Activated naive CD4-positive, alpha-beta T cell treated with anti-CD3 and anti-CD28 coated beads, Interleukin-2, amount 50 U/mL, for 24 hours (primary cell): ENCODE results near the gene EIF3L.
"Not testable (repeated sequence)": the region's sequence is repeated elsewhere in the genome, so short reads cannot be mapped to it uniquely, and the experiment has no call there.

Experiments
- H3K27ac Mint-ChIP-seq: one replicate; pipeline ENCODE4 v1.8.0; 2021; ENCODE audit warnings: mild to moderate bottlenecking, mixed read lengths
- H3K27me3 Mint-ChIP-seq: one replicate; pipeline ENCODE4 v1.8.0; 2021; ENCODE audit warnings: mixed read lengths
- H3K36me3 Mint-ChIP-seq: one replicate; pipeline ENCODE4 v1.8.0; 2021; ENCODE audit warnings: mixed read lengths
- H3K4me1 Mint-ChIP-seq: one replicate; pipeline ENCODE4 v1.8.0; 2021; ENCODE audit warnings: mixed read lengths
- H3K4me3 Mint-ChIP-seq: one replicate; pipeline ENCODE4 v1.8.0; 2021; ENCODE audit warnings: mild to moderate bottlenecking, mixed read lengths
- H3K9me3 Mint-ChIP-seq: one replicate; pipeline ENCODE4 v1.8.0; 2021; ENCODE audit warnings: mixed read lengths

Gene EIF3L

DNA sequence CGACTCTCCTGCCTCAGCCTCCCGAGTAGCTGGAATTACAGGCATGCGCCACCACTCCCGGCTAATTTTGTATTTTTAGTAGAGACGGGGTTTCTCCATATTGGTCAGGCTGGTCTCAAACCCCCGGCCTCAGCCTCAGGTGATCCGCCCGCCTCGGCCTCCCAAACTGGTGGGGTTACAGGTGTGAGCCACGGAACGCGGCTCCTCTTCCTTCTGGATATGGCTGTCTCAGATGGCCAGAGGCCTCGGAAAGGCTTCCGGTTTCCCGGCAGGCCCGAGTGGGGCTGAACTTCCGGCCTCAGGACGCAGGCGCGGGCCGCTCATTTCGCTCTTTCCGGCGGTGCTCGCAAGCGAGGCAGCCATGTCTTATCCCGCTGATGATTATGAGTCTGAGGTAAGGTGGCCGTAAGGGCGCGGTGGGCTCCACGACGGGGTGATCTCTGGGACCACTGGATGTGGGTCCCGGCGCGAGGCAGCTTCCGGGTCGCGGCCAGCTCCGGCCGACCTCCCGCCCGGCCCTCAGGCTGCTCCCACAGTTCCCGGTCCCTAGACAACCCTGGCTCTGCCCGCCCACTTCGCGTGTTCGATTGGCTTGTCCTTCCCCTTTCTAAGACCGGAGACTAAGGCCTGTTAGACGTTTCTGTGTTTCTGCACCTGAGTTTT, at the start of gene EIF3L:
EIF3L (plus strand) TSS at position 331 of the 663 bp plus-strand sequence; CDS start at position 362, 31 bp downstream.
- Mint-ChIP-seq H3K4me3 (peak within 1 kb of the TSS; percentile 99), H3K4me1 (peaks cover 56% of the 10 kb centered on the region), H3K36me3 (peaks cover 22% of the 10 kb centered on the region), H3K27me3 (no peaks in the 10 kb centered on the region), H3K27ac (peak within 1 kb of the TSS; percentile 99), H3K9me3 (no peaks in the 10 kb centered on the region)

DNA sequence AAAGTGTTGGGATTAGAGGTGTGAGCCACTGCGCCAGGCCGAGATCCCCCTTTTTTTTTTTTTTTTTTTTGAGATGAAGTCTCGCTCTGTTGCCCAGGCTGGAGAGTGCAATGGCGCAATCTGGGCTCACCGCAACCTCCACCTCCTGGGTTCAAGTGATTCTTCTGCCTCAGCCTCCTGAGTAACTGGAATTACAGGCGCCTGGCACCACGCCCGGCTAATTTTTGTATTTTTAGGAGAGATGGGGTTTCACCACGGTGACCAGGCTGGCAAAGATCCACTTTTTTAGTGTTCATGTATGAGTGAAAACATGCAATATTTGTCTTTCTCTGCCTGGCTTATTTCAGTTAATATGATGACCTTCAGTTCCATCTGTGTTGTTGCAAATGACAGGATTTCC, 49.2 kb upstream of the EIF3L start:
- not testable (repeated sequence) for H3K27me3 Mint-ChIP-seq, H3K4me1 Mint-ChIP-seq, H3K4me3 Mint-ChIP-seq, H3K9me3 Mint-ChIP-seq, H3K27ac Mint-ChIP-seq, H3K36me3 Mint-ChIP-seq

DNA sequence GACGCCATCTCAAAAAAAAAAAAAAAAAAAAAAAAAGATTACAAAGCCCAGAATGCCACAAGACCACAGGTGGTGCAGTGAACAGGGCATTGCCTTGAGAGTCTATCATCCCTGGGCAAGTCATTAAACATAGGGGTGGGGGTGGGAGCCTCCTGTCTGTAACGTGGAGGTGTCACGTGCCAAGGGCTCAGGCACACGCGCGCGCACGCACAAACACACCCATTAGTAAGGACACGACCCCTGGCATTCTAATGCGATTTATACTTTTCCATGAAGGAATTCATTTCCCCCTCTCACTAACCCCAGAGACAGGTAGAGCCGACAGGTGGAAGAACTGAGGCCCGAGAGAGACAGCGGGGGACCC, 47.3 kb upstream of the EIF3L start:
- peak overlapping the region; percentile 82 for H3K4me3 Mint-ChIP-seq
- no peaks in the 10 kb centered on the region for H3K9me3 Mint-ChIP-seq
- peaks cover 19% of the 10 kb centered on the region for H3K4me1 Mint-ChIP-seq
- H3K27me3 Mint-ChIP-seq, result peaks cover 15% of the 10 kb centered on the region
- H3K27ac Mint-ChIP-seq, result no peak overlapping the region
- H3K36me3 Mint-ChIP-seq, result no peaks in the 10 kb centered on the region

DNA sequence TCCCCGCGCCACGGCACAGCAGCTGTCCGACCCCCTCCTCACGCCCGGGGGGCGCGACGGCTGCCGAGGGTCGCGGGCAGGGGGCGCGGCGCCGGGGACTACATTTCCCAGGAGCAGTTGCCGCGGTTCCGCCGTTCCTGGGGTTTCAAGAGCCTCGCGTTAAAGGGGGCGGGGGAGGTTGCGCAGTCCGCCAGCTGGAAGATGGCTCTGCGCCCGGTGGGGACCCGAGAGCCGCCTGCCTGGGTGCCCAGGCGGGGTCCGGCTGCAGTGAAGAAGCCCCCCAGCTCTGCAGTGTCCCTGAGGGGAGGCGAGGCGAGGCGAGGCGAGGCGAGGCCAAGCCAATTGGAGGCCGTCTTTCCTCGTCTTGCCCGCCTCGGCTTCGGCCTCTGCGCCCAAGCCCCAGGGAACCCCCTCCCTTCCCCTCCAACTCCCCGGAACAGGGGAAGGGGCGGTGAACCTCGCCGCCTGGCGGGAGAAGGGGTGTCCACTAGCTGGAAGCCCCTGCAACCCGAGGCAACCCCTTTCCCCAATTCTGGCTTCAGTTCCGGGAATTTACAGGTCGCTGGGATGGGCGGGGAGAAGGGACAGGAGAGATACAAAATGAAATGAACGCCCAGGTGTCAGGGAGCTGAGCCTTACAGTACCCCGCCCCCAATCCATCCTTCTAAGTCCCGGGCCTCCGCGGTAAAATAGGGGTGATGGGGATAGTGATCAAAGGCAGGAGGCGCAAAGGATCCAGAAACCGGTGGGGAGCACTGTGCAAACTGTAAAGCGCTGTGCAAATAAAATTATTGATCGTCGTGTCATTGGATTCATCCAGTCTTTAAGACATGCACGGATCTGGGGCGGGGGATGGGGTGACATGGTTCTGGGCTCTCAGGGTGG, 46.7 kb upstream of the EIF3L start:
- Mint-ChIP-seq H3K9me3 (no peaks in the 10 kb centered on the region), H3K4me3 (peak overlapping the region; percentile 82), H3K36me3 (no peaks in the 10 kb centered on the region), H3K27ac (no peak overlapping the region), H3K4me1 (peaks cover 25% of the 10 kb centered on the region), H3K27me3 (peaks cover 15% of the 10 kb centered on the region)

DNA sequence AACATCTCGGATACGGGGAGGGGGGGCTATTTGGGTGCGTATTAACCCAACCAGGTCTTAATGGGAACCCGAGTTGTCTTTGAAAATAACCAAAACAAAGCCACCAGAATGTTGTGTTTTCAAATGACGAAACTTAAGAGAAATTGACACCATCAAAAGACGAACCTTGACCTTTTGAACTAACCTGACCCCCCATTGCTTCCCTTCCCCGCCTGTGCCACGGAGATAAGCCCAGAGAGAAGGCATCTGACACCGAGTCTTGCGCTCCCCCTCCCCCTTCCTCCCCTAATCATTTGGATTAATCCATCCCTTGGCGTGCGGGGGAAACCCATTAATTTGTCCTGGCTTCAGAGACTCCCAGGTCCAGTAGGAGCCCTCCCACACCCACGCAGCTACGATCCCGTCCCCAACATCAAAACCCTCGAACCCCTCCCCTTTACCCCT, 46.0 kb upstream of the EIF3L start:
- Mint-ChIP-seq H3K4me1 (peaks cover 28% of the 10 kb centered on the region), H3K9me3 (no peaks in the 10 kb centered on the region), H3K4me3 (peak overlapping the region; percentile 77), H3K36me3 (no peaks in the 10 kb centered on the region), H3K27ac (no peak overlapping the region), H3K27me3 (peaks cover 16% of the 10 kb centered on the region)

DNA sequence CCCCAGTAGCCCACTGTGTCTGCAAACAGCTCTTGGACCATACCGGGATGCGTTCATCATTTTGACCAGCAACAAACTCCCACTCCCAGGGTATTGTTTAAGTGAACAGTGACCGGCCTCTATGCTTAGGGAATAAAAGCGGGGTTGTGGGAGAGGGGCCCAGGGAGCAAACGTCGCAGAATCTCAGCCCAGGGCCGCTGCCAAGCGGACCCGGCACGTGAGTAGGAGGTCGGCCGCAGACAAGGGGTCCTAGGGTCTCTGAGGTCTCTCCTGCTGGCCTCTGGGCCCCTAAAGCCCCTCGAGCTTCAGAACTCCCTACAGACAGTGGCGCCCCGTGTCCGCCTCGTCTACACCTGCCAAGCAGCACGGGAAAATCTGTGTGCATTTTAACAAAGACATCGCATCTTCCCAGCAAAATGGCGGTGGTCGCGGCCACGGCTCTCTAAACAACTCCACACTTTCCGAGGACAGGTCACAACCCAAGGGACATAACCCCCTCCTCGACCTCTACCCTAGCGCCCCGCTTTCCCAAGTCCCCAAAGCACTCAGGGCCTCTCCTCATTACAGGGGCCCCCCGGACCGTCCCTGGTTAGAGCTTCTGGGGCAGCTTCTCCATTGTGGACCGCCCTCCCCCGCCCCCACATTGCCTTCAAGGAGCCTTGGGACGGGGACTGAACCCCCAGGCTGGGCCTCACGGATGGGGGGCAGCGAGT, 45.4 kb upstream of the EIF3L start:
- Mint-ChIP-seq H3K27ac (no peak overlapping the region), H3K4me1 (peaks cover 33% of the 10 kb centered on the region), H3K36me3 (no peaks in the 10 kb centered on the region), H3K9me3 (no peaks in the 10 kb centered on the region), H3K27me3 (peaks cover 17% of the 10 kb centered on the region), H3K4me3 (peak overlapping the region; percentile 73)

DNA sequence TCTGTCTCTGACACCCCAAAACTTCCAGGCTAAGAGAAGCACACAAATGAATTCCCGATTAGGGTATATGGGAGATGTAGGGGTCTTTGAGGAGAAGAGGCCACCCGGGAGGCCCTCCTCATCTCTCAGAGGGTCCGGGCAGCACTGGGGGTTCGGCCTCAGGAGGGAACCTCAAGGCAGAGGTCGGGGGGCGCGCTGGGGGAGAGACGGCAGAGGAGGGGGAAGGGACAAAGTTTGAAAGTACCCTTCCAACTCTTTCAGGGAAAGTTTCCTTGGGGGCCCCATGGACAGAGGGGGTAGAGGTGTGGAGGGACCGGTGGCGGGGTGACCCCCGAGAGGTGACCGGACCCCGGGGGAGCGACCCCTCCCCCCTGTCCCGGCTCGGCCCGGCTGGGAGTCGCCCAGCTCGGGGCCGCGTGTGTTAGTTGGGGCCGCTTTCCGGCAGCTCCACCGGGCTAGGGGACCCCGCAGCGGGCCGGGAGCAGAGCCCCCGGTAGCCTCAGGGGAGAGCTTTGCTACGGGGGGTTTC, 44.8 kb upstream of the EIF3L start:
- Mint-ChIP-seq H3K4me1 (peaks cover 33% of the 10 kb centered on the region), H3K9me3 (no peaks in the 10 kb centered on the region), H3K4me3 (peak overlapping the region; percentile 73), H3K36me3 (no peaks in the 10 kb centered on the region), H3K27me3 (peaks cover 17% of the 10 kb centered on the region), H3K27ac (no peak overlapping the region)

DNA sequence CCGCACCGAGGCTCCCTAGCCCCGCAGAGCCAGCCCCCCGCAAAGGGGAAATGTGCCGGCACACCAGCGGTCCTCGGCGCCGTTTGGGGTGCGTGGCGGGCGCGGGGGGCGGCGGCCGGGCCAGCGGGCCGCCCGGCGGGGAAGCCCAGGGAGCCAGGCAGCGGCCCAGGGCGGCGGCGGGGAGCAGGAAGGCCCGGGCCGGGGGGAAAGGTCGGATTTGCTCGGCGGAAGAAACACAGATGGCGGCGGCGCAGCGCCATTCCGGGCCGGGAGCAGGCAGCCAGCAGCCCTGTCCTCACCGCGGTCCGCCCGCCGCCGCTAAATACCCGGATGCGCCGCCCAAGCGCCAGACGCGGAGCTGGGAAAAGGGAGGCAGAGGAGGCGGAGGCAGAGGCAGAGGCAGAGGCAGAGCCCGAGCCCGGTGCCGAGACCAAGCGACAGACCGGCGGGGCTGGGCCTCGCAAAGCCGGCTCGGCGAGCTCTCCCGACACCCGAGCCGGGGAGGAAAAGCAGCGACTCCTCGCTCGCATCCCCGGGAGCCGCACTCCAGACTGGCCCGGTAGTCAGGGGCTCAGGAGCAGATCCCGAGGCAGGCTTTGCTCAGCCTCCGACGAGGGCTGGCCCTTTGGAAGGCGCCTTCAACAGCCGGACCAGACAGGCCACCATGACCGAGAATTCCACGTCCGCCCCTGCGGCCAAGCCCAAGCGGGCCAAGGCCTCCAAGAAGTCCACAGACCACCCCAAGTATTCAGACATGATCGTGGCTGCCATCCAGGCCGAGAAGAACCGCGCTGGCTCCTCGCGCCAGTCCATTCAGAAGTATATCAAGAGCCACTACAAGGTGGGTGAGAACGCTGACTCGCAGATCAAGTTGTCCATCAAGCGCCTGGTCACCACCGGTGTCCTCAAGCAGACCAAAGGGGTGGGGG, 44.1 kb upstream of the EIF3L start:
- no peaks in the 10 kb centered on the region for H3K36me3 Mint-ChIP-seq
- H3K4me3 Mint-ChIP-seq, result peak overlapping the region; percentile 73
- no peaks in the 10 kb centered on the region for H3K9me3 Mint-ChIP-seq
- H3K27ac Mint-ChIP-seq, result peak overlapping the region; percentile 12
- peaks cover 19% of the 10 kb centered on the region for H3K27me3 Mint-ChIP-seq
- H3K4me1 Mint-ChIP-seq, result peaks cover 33% of the 10 kb centered on the region

DNA sequence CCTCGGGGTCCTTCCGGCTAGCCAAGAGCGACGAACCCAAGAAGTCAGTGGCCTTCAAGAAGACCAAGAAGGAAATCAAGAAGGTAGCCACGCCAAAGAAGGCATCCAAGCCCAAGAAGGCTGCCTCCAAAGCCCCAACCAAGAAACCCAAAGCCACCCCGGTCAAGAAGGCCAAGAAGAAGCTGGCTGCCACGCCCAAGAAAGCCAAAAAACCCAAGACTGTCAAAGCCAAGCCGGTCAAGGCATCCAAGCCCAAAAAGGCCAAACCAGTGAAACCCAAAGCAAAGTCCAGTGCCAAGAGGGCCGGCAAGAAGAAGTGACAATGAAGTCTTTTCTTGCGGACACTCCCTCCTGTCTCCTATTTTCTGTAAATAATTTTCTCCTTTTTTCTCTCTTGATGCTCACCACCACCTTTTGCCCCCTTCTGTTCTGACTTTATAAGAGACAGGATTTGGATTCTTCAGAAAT, 43.4 kb upstream of the EIF3L start:
- Mint-ChIP-seq H3K36me3 (no peaks in the 10 kb centered on the region), H3K27ac (peak overlapping the region; percentile 81), H3K4me1 (peaks cover 33% of the 10 kb centered on the region), H3K27me3 (peaks cover 19% of the 10 kb centered on the region), H3K4me3 (peak overlapping the region; percentile 73), H3K9me3 (no peaks in the 10 kb centered on the region)

DNA sequence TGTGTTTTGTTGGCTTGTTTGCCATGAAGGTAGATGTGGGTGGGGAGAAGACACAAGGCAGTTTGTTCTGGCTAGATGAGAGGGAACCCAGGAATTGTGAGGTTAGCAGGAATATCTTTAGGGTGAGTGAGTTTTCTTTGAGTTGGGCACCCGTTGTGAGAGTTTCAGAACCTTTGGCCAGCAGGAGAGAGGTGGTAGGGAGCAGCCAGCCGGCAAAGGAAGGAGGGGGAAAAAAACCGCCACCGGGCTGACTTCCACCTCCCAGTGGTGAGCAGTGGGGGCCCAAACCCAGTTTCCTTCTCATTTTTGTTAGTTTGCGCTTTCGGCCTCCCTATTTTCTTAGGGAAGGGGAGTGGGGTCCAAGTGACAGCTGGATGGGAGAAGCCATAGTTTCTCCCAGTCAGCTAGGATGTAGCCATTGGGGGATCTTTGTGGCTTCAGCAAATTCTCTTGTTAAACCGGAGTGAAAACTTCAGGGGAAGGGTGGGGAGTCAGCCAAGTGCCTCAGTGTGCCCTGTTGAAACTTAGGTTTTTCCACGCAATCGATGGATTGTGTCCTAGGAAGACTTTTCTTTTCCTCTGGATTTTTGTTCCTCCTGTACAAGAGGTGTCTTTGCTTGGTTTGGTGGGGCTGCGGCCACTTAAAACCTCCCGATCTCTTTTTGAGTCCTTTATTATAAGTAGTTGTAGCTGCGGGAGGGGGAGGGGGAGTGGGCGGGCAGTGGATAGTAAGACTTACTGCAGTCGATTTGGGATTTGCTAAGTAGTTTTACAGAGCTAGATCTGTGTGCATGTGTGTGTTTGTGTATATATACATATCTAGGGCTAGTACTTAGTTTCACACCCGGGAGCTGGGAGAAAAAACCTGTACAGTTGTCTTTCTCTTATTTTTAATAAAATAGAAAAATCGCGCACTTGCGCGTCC, 42.5 kb upstream of the EIF3L start:
- Mint-ChIP-seq H3K4me3 (peak overlapping the region; percentile 73), H3K27me3 (peaks cover 19% of the 10 kb centered on the region), H3K27ac (no peak overlapping the region), H3K9me3 (no peaks in the 10 kb centered on the region), H3K4me1 (peaks cover 33% of the 10 kb centered on the region), H3K36me3 (no peaks in the 10 kb centered on the region)

DNA sequence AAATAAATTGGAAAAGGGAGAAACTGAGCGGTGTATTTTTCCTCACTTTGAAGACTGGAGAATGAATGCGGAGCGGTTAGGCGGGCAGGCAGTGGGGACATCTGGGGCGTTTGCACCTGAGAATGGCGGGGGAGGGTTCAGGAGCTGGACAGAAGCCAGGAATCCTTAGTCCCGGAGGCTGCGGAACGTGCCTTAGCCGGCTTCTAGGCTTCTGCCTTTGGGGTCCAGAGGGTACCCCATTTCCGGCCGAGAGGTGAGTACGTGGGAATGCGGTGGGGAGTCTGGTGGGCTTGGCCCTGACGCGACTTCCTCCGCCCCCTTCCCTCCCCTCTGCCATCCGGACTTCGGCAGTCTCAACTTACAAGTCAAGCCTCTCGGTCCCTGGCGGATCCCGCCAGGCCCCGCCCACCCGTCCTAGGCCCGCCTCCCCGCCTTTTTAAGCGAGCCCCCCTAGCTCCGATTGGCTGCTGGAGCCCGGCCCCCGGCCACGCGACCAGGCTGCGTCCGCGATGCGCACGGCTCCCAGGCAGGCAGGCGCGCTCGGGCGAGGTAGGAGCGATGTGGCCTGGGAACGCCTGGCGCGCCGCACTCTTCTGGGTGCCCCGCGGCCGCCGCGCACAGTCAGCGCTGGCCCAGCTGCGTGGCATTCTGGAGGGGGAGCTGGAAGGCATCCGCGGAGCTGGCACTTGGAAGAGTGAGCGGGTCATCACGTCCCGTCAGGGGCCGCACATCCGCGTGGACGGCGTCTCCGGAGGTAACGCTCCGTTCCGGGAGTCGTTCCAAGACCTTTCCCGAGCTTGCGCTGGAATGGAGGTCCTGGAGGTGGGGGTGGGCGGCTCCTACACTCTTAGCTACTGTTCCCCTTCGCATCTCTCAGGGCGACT, 41.6 kb upstream of the EIF3L start, which contains the start of gene GCAT:
GCAT (plus strand) TSS at position 525 of the 884 bp plus-strand sequence; CDS start at position 559, 34 bp downstream.
- H3K27ac Mint-ChIP-seq, result no peak within 1 kb of the TSS

DNA sequence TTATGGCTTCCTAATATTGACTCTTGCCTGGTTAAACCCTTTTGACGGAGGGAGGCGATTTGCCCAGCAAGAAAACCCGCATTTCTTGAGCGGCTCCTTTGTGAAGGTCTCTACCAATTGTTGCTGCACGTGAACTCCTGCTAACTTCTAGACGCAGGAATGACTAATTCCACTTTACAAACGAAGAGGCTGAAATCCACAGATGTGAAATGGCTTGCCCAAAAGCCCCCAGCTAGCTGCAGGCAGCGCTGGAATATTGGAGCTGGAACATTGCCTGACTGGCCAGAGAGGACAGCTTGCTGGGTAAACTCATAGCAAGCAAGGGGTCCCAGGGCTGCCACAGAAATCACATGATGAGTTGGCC, 40.9 kb upstream of the EIF3L start:
- H3K9me3 Mint-ChIP-seq, result no peaks in the 10 kb centered on the region
- no peaks in the 10 kb centered on the region for H3K36me3 Mint-ChIP-seq
- H3K27ac Mint-ChIP-seq, result no peak overlapping the region
- H3K4me1 Mint-ChIP-seq, result peaks cover 26% of the 10 kb centered on the region
- H3K27me3 Mint-ChIP-seq, result peaks cover 17% of the 10 kb centered on the region
- peak overlapping the region; percentile 73 for H3K4me3 Mint-ChIP-seq

More for the DNA sequence above, 41.6 kb upstream of the EIF3L start, which contains the start of gene GCAT:
- peaks cover 20% of the 10 kb centered on the region for H3K27me3 Mint-ChIP-seq
- no peaks in the 10 kb centered on the region for H3K9me3 Mint-ChIP-seq
- no peaks in the 10 kb centered on the region for H3K36me3 Mint-ChIP-seq
- peak within 1 kb of the TSS; percentile 73 for H3K4me3 Mint-ChIP-seq
- peaks cover 32% of the 10 kb centered on the region for H3K4me1 Mint-ChIP-seq
